ENCODE data around the gene PRKCZ.
"Not testable (repeated sequence)": the region's sequence is repeated elsewhere in the genome, so short reads cannot be mapped to it uniquely, and the experiment has no call there.

PRKCZ gene

GRCh38 chr1:2087766-2088165 is 37.6 kb downstream of the PRKCZ start:
- H3K4me3 ChIP-seq (ENCODE audit: low read length) = no peak overlapping the region
- no peak for TF ChIP-seq ZNF274 (IDR thresholded peaks at IDR 0.05; ENCODE audit: low read depth, low read length)

DNA sequence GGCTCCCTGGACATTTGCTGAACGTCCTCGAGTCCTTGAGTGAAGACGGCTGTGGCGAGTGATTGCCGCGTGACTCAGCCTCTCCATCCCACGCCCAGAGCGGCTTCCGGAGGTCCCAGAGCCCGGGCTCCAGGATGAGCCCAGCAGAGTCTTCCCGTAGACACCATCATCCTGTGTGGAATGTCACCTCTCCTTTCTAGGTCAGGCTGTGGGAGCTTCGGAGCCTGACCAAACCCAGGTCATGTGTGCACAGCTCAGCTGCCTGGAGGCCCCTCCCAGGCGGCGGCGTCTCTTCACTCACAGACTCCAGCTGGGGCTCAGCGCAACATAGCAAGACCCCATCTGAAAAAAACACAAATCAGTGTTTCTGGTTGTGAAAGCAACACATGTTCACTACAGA is 38.2 kb downstream of the PRKCZ start:
- no peak overlapping the region for H3K4me3 ChIP-seq (ENCODE audit: low read length)
- TF ChIP-seq ZNF274 (IDR thresholded peaks at IDR 0.05; ENCODE audit: low read depth, low read length) = no peak

GRCh38 chr1:2089051-2089450 is 38.8 kb downstream of the PRKCZ start:
- H3K4me3 ChIP-seq (ENCODE audit: low read length) = no peak overlapping the region
- no peak for TF ChIP-seq ZNF274 (IDR thresholded peaks at IDR 0.05; ENCODE audit: low read depth, low read length)

GRCh38 chr1:2090216-2090890 is 40.1 kb downstream of the PRKCZ start:
- no peak overlapping the region for H3K4me3 ChIP-seq (ENCODE audit: low read length)
- TF ChIP-seq ZNF274 (IDR thresholded peaks at IDR 0.05; ENCODE audit: low read depth, low read length) = no peak

DNA sequence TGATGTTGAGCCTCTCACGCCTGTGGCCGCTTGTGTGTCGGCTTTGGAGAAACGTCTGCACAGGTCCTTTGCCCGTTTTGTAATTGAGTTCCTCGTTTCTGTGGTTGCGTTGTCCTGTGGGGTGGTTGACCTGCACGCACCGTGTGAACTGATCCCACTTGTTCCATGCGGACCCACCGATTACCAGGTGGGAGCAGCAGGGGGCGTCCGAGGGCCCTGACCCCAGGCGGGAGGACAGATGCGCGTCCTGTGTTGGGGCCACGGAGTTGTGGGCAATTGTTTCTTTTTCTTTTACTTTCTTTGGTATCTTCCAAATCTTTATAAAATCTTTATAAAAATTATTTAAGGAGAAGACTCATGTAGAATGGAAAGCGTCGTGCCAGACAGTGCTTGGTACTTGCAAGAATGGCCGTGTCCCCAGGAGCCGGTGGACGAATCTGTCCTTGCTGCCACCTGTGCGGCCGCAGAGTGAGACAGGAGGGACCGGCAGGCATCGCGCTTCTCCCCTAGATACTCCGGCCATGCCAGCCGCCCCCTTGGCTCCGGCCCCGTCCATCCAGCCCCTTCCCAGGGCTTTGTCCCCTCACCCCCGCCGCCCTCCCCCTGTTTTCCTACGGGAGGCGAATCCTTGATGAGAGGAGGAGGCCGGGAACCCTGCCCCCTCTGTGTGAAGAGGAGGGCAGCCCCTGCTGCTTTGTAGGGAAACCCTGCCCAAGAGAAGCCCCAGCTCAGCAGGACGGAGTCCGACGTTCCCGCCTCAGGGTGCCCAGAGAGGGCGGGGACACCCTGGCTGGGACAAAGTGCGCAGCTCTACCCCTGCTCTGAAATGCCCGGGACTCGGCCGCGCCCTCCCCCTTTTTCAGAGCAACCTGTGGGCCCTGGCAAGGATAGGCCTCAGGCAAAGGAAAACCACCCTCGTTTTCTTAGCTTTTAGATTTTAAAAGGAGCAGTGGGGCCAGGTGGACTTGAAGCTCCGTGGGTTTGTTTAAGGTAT is 41.7 kb downstream of the PRKCZ start:
- H3K4me3 ChIP-seq (ENCODE audit: low read length) = no peak overlapping the region
- TF ChIP-seq ZNF274 (IDR thresholded peaks at IDR 0.05; ENCODE audit: low read depth, low read length) = no peak

DNA sequence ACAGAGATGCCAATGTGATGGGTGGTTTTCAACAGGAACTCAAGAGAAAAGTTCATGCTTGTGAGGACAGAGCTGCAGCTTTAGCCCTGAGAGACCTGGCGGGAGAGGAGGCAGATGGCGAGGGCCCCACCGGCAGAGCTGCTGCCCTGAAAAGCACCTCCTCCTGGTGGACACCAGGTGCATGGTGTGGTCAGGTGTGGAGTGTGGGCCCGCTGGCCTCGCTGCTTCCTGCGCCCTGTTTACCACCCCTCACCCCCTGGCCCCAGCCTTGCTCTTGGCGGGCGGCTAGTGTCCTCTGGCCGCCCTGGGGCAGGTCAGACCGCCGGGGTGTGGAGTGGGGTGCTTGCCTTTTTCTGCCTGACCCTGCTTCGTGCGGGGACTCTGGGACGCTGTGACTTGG is 42.8 kb downstream of the PRKCZ start:
- no peak for TF ChIP-seq ZNF274 (IDR thresholded peaks at IDR 0.05; ENCODE audit: low read depth, low read length)
- H3K4me3 ChIP-seq (ENCODE audit: low read length) = no peak overlapping the region

GRCh38 chr1:2093636-2094035 is 43.4 kb downstream of the PRKCZ start:
- no peak for TF ChIP-seq ZNF274 (IDR thresholded peaks at IDR 0.05; ENCODE audit: low read depth, low read length)
- H3K4me3 ChIP-seq (ENCODE audit: low read length) = no peak overlapping the region

DNA sequence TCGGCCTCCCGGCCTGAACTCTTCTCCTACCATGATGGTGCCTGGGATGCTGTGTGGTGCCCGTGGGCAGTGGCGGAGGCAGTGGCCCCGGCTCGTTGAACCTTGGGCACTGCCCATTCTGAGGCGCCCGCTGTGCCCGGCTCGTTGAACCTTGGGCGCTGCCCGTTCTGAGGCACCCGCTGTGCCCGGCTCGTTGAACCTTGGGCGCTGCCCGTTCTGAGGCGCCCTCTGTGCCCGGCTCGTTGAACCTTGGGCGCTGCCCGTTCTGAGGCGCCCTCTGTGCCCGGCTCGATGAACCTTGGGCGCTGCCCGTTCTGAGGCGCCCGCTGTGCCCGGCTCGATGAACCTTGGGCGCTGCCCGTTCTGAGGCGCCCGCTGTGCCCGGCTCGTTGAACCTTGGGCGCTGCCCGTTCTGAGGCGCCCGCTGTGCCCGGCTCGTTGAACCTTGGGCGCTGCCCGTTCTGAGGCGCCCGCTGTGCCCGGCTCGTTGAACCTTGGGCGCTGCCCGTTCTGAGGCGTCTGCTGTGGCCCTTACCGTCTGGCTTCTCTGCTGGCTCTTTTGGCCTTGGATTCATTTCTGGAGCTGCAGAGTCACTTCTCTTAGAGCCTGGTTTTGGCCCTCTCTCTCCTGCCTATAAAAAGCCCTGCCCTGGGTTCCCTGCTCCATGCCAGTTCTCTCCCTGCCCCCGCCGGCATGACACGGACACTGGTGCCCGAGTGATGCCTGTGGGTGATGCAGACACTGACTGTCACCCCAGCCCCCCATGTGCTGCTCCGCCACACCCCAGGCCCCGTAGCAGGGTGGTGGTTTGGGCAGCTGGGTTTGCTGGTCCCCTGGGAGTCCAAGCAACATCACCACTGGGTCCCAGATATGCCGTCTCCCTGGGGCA is 44.3 kb downstream of the PRKCZ start:
- H3K4me3 ChIP-seq (ENCODE audit: low read length) = not testable (repeated sequence)

GRCh38 chr1:2095394-2095793 is 45.2 kb downstream of the PRKCZ start:
- H3K4me3 ChIP-seq (ENCODE audit: low read length) = no peak overlapping the region
- no peak for TF ChIP-seq ZNF274 (IDR thresholded peaks at IDR 0.05; ENCODE audit: low read depth, low read length)

- no peak for TF ChIP-seq ZNF274 (IDR thresholded peaks at IDR 0.05; ENCODE audit: low read depth, low read length)
- H3K4me3 ChIP-seq (ENCODE audit: low read length) = no peak overlapping the region
Measured at GRCh38 chr1:2095981-2096736, 45.9 kb downstream of the PRKCZ start.

GRCh38 chr1:2097386-2098300 is 47.4 kb downstream of the PRKCZ start:
- TF ChIP-seq ZNF274 (IDR thresholded peaks at IDR 0.05; ENCODE audit: low read depth, low read length) = no peak
- H3K4me3 ChIP-seq (ENCODE audit: low read length) = no peak overlapping the region

- H3K4me3 ChIP-seq (ENCODE audit: low read length) = no peak overlapping the region
- TF ChIP-seq ZNF274 (IDR thresholded peaks at IDR 0.05; ENCODE audit: low read depth, low read length) = no peak
Measured at GRCh38 chr1:2098301-2098698, 48.1 kb downstream of the PRKCZ start.

All from GM08714 (cell line).